Stimulated activated CD8-positive, alpha-beta memory T cell treated with anti-CD3 and anti-CD28 coated beads, Interleukin-4, amount 100 ng/mL, for 1 hour (primary cell): Measurements from ENCODE around the gene GPRC5A.

Source experiments
- DNase-seq, 2 donors: peaks; one replicate each; pipeline ENCODE4 v3.0.0-alpha.2; 2020; ENCODE audit warnings: low read depth in 2 of 2, low spot score in 1 of 2

GPRC5A gene

GRCh38 chr12:12885096-12885792 is 6.1 kb upstream of the GPRC5A start:
- no peak for DNase-seq

DNA sequence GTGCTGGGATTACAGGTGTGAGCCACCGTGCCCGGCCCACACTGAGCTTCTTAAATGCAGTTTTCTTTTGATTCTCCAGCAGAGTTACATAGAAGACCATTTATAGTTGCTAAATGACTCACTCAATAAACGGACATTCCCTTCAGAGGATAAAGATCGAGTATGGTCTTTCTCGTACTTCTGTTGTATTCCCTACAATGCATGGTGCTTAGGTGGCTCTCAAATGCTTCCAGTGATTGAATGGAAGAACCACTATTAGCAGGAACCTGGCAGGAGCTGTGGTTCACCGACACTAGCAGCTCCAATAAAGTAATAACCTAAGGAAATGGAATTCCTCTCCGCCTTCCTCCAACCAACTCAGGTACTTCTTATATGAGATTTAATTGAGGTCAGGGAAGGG is 3.9 kb upstream of the GPRC5A start:
- DNase-seq = no peak

DNA sequence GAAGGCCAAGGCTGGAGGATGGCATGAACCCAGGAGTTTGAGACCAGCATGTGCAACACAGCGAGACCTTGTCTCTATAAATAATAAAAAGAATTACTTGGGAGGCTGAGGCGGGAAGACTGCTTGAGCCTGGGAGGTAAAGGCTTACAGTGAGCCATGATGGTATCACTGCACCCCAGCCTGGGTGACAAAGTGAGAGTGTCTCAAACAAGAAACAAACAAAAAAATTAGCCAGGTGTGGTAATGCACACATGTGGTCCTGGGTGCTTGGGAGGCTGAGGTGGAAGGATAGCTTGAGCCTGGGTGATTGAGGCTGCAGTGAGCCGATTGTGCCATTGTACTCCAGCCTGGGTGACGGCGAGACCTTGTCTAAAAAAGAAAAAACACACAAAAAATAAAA is 1.7 kb upstream of the GPRC5A start:
- DNase-seq = no peak

- no peak for DNase-seq
Measured at GRCh38 chr12:12890543-12891079, 751 bp upstream of the GPRC5A start.

- no peak for DNase-seq
Measured at GRCh38 chr12:12891881-12892355, 556 bp downstream of the GPRC5A start.

GRCh38 chr12:12892681-12893141 is 1.3 kb downstream of the GPRC5A start:
- no peak for DNase-seq

DNA sequence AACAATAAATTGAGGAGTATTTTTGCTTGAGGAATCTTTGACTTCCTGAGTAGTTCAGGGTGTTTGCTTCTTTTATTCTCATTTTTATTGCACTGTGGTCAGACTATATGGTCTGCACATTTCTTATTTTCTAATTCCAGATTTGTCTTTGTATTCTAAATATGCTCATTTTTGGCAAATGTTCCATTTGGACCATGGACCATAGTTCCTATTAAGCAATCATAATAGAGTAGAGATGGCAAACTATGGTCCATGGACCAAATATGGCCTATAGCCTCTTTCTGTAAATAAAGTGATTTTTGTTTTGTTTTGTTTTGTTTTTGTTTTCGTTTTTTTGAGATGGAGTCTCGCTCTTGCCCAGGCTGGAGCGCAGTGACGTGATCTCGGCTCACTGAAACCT is 2.1 kb downstream of the GPRC5A start:
- DNase-seq = no peak

DNA sequence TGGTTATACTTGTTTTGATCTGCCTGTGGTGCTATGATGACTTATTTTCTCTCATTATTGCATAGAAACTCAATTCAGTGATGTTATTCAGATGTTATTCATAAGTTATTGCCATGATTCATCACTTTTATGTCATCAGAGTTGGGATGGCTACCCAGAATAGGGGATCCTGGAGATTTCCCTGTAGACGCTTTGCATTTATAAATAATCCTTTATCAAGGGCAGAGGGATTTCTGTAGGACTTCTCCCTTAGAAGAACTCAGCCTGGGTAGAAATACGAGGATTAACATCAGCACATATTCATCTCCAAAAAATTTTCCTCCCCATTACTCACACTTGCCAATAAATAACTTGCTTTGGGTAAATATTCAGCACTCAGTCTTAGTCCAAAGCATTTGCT is 4.9 kb downstream of the GPRC5A start:
- no peak for DNase-seq

GRCh38 chr12:12897302-12897701 is 5.9 kb downstream of the GPRC5A start:
- DNase-seq = no peak

DNA sequence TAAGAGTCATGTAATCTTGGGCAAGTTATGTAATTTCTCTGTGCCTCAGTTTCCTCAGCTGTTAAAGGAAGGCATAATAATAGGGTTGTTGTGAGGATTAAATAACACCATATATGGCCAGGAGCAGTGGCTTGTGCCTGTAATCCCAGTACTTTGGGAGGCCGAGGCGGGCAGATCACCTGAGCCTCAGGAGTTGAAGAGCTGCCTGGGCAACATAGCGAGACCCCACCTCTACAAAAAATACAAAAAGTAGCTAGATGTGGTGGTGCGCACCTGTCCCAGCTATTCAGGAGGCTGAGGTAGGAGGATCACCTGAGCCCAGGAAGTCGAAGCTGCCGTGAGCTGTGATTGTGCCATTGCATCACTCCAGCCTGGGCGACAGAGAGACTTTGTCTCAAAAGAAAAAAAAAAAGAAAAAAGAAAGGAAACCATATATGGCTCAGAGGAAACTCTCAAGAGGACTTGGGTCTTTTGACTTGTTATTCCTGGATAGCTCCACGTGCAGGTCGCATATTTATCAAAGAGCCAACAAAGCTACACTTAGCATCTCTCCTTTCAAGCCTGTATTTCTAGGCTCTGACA is 6.9 kb downstream of the GPRC5A start:
- no peak for DNase-seq

- no peak for DNase-seq
Measured at GRCh38 chr12:12898911-12899511, 7.6 kb downstream of the GPRC5A start.

DNA sequence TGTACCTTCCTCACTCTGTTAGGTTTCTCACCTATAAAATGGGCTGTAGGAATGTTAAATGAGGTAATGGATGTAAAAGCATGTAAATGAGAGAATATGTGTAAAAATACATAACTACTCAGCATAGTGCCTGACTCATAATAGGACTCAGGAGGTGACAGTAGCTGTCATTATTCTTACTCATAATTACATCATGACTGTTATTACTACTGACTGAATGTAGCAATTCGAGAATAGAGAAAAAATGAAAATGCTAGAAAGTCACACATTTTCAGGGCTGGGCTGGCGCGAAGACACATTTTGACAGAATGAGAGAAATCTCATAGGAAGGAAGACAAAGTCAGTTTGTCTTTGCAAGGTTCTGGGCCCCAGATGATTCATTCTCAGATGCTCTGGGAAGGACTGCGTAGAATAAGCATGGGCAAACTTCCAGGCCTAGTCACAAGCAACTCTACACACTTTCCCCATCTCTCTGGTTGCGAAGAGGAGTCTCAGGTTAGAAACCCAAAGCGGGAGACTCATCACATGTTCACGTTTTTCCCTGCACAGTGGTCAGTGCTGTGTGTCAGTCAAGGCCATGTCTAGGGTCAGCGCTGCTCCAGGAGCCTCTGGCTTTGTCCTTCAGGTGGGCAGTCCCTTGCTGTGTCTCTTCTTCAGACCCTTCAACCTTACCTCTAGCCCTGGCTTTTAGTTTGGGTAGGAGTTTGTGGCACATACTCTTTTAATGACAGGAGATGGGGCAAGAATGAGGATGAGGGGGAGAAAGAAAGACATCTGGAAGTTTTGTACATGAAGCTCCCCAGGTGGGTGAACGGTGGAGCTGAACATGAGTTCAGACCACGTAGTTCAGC is 8.4 kb downstream of the GPRC5A start:
- no peak for DNase-seq

DNA sequence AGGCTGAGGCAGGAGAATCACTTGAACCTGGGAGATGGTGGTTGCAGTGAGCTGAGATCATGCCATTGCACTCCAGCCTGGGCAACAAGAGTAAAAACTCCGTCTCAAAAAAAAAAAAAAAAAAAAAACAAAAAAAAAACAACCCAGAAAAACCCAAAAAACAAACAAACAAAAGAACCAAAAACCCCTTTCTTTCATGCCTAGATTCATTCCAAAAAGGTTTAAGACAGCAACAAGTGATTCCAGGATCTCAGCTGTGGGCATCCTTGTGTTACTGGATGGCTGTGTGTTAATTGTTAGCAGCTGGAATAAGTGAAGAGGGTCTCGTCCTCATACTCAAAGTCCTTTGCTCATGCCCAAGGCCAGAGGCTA is 9.4 kb downstream of the GPRC5A start:
- DNase-seq = no peak

DNA sequence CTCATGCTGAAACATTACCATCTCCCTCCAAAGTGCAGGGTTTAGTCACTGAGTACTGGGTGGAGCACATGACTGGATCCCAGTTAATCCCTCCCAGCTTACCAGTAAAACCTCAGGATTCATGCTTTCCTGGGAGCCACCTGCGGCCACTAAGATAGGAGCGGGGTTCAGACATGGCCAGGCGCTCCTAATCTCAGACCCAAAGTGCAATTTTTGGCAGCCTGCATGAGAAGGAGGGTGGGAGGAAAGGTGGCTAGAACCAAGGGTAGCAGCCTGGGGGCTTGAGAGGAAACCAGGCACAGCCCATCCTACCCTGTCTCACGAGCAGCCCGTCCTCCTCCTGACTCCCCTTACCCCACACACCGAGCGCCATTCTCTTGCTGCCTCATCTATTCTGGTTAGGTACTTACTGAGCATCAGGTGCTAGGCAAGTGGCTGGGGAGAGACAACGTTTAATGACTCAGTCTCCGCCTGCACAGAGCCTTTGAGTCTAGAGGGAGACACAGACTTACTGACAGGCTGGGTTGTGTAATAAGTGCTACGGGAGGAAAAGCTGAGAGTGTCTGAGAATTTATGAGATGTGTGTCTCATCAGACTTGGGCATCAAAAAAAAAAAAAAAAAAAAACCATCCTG is 9.9 kb downstream of the GPRC5A start:
- DNase-seq = no peak

DNA sequence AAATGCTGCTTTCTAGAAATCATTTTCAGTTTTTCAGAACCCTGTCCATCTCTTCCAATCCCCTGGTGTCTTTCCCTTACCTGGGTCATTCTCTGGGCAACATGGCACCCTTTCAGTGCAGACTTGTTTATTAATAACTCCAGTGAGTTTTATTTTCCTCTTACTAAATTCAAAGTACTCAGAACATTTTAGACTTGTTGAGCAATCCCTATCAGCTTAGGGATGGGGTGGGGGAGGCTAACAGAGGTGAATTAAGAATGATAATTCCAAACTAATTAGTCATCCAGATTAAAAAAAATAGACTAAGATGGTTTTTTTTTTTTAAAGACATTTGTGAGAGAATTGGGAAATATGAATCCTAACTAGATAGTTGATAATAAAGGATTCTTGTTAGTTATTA is 10.7 kb downstream of the GPRC5A start:
- DNase-seq = no peak

- DNase-seq = no peak
Measured at GRCh38 chr12:12903642-12904609, 12.6 kb downstream of the GPRC5A start.

DNA sequence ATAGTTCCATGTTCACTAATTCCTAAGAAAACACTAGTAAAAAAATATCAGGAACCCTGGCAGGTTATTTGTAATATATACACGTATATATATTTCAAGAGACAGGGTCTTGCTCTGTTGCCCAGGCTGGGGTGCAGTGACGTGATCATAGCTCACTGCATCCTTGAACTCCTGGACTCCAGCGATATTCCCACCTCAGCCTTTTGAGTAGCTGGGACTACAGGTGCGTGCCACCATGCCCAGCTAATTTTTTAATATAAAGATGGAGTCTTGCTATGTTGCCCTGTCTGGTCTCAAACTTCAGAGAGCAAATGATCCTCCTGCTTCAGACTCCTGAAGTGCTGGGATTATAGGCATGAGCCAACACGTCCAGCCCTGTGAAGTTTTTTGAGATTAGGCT is 16.2 kb downstream of the GPRC5A start:
- no peak for DNase-seq

- no peak for DNase-seq
Measured at GRCh38 chr12:12908252-12908651, 16.9 kb downstream of the GPRC5A start.

DNA sequence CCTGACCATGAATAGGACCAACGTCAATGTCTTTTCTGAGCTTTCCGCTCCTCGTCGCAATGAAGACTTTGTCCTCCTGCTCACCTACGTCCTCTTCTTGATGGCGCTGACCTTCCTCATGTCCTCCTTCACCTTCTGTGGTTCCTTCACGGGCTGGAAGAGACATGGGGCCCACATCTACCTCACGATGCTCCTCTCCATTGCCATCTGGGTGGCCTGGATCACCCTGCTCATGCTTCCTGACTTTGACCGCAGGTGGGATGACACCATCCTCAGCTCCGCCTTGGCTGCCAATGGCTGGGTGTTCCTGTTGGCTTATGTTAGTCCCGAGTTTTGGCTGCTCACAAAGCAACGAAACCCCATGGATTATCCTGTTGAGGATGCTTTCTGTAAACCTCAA is 17.3 kb downstream of the GPRC5A start:
- DNase-seq = no peak
